ENCODE data around the gene UBE2B.
"Not testable (repeated sequence)": the region's sequence is repeated elsewhere in the genome, so short reads cannot be mapped to it uniquely, and the experiment has no call there.

UBE2B gene

GRCh38 chr5:134374232-134374631 is 2.9 kb downstream of the UBE2B start:
- Histone ChIP-seq H3F3A (ENCODE audit: insufficient read depth) (no peaks in the 10 kb centered on the region; the same call in 1 of the 2 replicates), H4K20me1 (ENCODE audit: low read depth, low read length) (peaks cover 4% of the 10 kb centered on the region; the same call in 1 of the 2 replicates), H3K9ac (ENCODE audit: low read length) (no peak overlapping the region), H3K9me3 (ENCODE audit: insufficient read depth, low read length) (no peaks in the 10 kb centered on the region), H2AFZ (ENCODE audit: low read depth, low read length, severe bottlenecking) (no peak overlapping the region), H3K27me3 (ENCODE audit: low read length) (no peaks in the 10 kb centered on the region), H3K9me2 (replicated peaks; ENCODE audit: insufficient read depth, low read length) (no peaks in the 10 kb centered on the region), H3K79me2 (ENCODE audit: insufficient read depth, low read length) (peaks cover 68% of the 10 kb centered on the region), H3K4me2 (ENCODE audit: low read depth, low read length, poor library complexity, severe bottlenecking) (peak overlapping the region; percentile 11), H3K36me3 (ENCODE audit: low read length) (peaks cover 3% of the 10 kb centered on the region; the same call in 1 of the 2 replicates), H3K4me3 (ENCODE audit: insufficient read depth, low read length, poor library complexity, severe bottlenecking) (no peak overlapping the region), H3K27ac (ENCODE audit: low read depth, low read length) (no peak overlapping the region)
- TF ChIP-seq EZH2phosphoT487 (conservative IDR thresholded peaks at IDR 0.05; ENCODE audit: low read length) (no peak), CTCF (IDR thresholded peaks at IDR 0.05; ENCODE audit: insufficient read depth, low read length, poor library complexity, severe bottlenecking) (no peak)

- Histone ChIP-seq H3K9me2 (replicated peaks; ENCODE audit: insufficient read depth, low read length) (no peaks in the 10 kb centered on the region), H3K4me3 (ENCODE audit: insufficient read depth, low read length, poor library complexity, severe bottlenecking) (no peak overlapping the region), H2AFZ (ENCODE audit: low read depth, low read length, severe bottlenecking) (no peak overlapping the region), H3K9me3 (ENCODE audit: insufficient read depth, low read length) (no peaks in the 10 kb centered on the region), H3F3A (ENCODE audit: insufficient read depth) (no peaks in the 10 kb centered on the region; the same call in 1 of the 2 replicates), H3K79me2 (ENCODE audit: insufficient read depth, low read length) (peaks cover 32% of the 10 kb centered on the region), H3K9ac (ENCODE audit: low read length) (no peak overlapping the region), H3K27me3 (ENCODE audit: low read length) (no peaks in the 10 kb centered on the region), H4K20me1 (ENCODE audit: low read depth, low read length) (no peaks in the 10 kb centered on the region), H3K36me3 (ENCODE audit: low read length) (peaks cover 24% of the 10 kb centered on the region), H3K27ac (ENCODE audit: low read depth, low read length) (no peak overlapping the region), H3K4me2 (ENCODE audit: low read depth, low read length, poor library complexity, severe bottlenecking) (no peak overlapping the region)
- TF ChIP-seq CTCF (IDR thresholded peaks at IDR 0.05; ENCODE audit: insufficient read depth, low read length, poor library complexity, severe bottlenecking) (no peak), EZH2phosphoT487 (conservative IDR thresholded peaks at IDR 0.05; ENCODE audit: low read length) (no peak)
These were observed 9.0 kb downstream of the UBE2B start for GRCh38 chr5:134380346-134380745.

GRCh38 chr5:134382204-134382603 is 10.8 kb downstream of the UBE2B start:
- not testable (repeated sequence) for H4K20me1 ChIP-seq (ENCODE audit: low read depth, low read length); H3K27ac ChIP-seq (ENCODE audit: low read depth, low read length); H2AFZ ChIP-seq (ENCODE audit: low read depth, low read length, severe bottlenecking); H3K4me2 ChIP-seq (ENCODE audit: low read depth, low read length, poor library complexity, severe bottlenecking); H3K9ac ChIP-seq (ENCODE audit: low read length); H3K27me3 ChIP-seq (ENCODE audit: low read length); H3K9me2 ChIP-seq (replicated peaks; ENCODE audit: insufficient read depth, low read length); H3K9me3 ChIP-seq (ENCODE audit: insufficient read depth, low read length); H3K4me3 ChIP-seq (ENCODE audit: insufficient read depth, low read length, poor library complexity, severe bottlenecking); H3F3A ChIP-seq (ENCODE audit: insufficient read depth)
- peaks cover 22% of the 10 kb centered on the region for H3K36me3 ChIP-seq (ENCODE audit: low read length)
- H3K79me2 ChIP-seq (ENCODE audit: insufficient read depth, low read length) = peaks cover 16% of the 10 kb centered on the region

- Histone ChIP-seq H2AFZ (ENCODE audit: low read depth, low read length, severe bottlenecking) (no peak overlapping the region), H3K9ac (ENCODE audit: low read length) (no peak overlapping the region), H3K9me3 (ENCODE audit: insufficient read depth, low read length) (no peaks in the 10 kb centered on the region), H3K79me2 (ENCODE audit: insufficient read depth, low read length) (peaks cover 5% of the 10 kb centered on the region; the same call in 1 of the 2 replicates), H3K9me2 (replicated peaks; ENCODE audit: insufficient read depth, low read length) (no peaks in the 10 kb centered on the region), H3F3A (ENCODE audit: insufficient read depth) (no peaks in the 10 kb centered on the region), H3K36me3 (ENCODE audit: low read length) (peaks cover 25% of the 10 kb centered on the region), H4K20me1 (ENCODE audit: low read depth, low read length) (no peaks in the 10 kb centered on the region), H3K4me3 (ENCODE audit: insufficient read depth, low read length, poor library complexity, severe bottlenecking) (no peak overlapping the region), H3K4me2 (ENCODE audit: low read depth, low read length, poor library complexity, severe bottlenecking) (no peak overlapping the region), H3K27me3 (ENCODE audit: low read length) (no peaks in the 10 kb centered on the region), H3K27ac (ENCODE audit: low read depth, low read length) (no peak overlapping the region)
- no peak for TF ChIP-seq EZH2phosphoT487 (conservative IDR thresholded peaks at IDR 0.05; ENCODE audit: low read length)
- no peak for TF ChIP-seq CTCF (IDR thresholded peaks at IDR 0.05; ENCODE audit: insufficient read depth, low read length, poor library complexity, severe bottlenecking)
These were observed 12.8 kb downstream of the UBE2B start for GRCh38 chr5:134383980-134384697.
